Upper lobe of left lung (tissue), 6 donors: ENCODE measurements around the gene CATSPERZ. TPM values are rescaled to one million over a fixed set of nuclear protein-coding genes. Genes with fewer than 3 reads are reported as not detected.

Source experiments
- ATAC-seq, 2 donors: fragments of 200-7000 bp; cut with Tn5 transposase; one replicate each; pipeline ENCODE4 v1.9.1; 2022; ENCODE audit warnings: mild to moderate bottlenecking in 2 of 2, moderate library complexity in 2 of 2; ENCODE audit not compliant: low FRiP score in 2 of 2
- DNase-seq, 2 donors: peaks; one replicate each; pipeline ENCODE4 v3.0.0-alpha.2; 2019 to 2020
- H3K27ac ChIP-seq, 4 donors: fragments of 200-600 bp; sonication (generic); one replicate each; pipeline ENCODE4 v1.5.1; 2016 to 2019
- H3K27me3 ChIP-seq, 4 donors: fragments of 200-600 bp; sonication (generic); one replicate each; pipeline ENCODE4 v1.5.1; 2017 to 2019
- H3K36me3 ChIP-seq, 4 donors: fragments of 200-600 bp; sonication (generic); one replicate each; pipeline ENCODE4 v1.5.1; 2016 to 2019
- H3K4me1 ChIP-seq, 4 donors: fragments of 200-600 bp; sonication (generic); one replicate each; pipeline ENCODE4 v1.5.1; 2018 to 2019
- H3K4me3 ChIP-seq, 4 donors: fragments of 200-600 bp; sonication (generic); one replicate each; pipeline ENCODE4 v1.5.1; 2017 to 2019; ENCODE audit warnings: mild to moderate bottlenecking in 2 of 4, moderate library complexity in 1 of 4
- H3K9me3 ChIP-seq, 4 donors: fragments of 200-600 bp; sonication (generic); one replicate each; pipeline ENCODE4 v1.5.1; 2018 to 2019
- CTCF ChIP-seq, 6 experiments: fragments of 450-650 bp in 4 of 6; fragments of 200-600 bp in 2 of 6; sonication (generic) in 2 of 6; IDR thresholded peaks; one replicate each; pipeline ENCODE4 v1.5.1; 2016 to 2019; ENCODE audit warnings: antibody characterized with exemption in 6 of 6
- EP300 ChIP-seq, 4 donors: sonication (generic); formaldehyde crosslinking; IDR thresholded peaks; one replicate each; pipeline ENCODE4 v1.5.1; 2017; ENCODE audit warnings: antibody characterized with exemption in 4 of 4, control low read depth in 2 of 4
- POLR2A ChIP-seq, 4 donors: fragments of 450-650 bp; IDR thresholded peaks; one replicate each; pipeline ENCODE4 v1.5.1; 2016 to 2017; ENCODE audit warnings: antibody characterized with exemption in 4 of 4, mild to moderate bottlenecking in 2 of 4
- POLR2AphosphoS5 ChIP-seq, 2 donors: sonication (generic); formaldehyde crosslinking; IDR thresholded peaks; one replicate each; pipeline ENCODE4 v1.5.1; 2017; ENCODE audit warnings: antibody characterized with exemption in 2 of 2
- WGBS, 2 donors: methylation state at CpG; one replicate each; pipeline ENCODE4 v1.1.5; 2017 to 2018; 5-methylcytosine and 5-hydroxymethylcytosine counted together
- total RNA-seq, 6 donors: library from RNA; depleted of rRNA in 4 of 6; stranded (reverse); fragments of >200 nt in 4 of 6; gene quantifications; one replicate each; pipeline versions ENCODE4 v1.1.0 to v1.2.1, GENCODE V29; 2016 to 2021
- donor health status: DM: no; HTN: no; CAD: no; lungs with moderate emphysema.
- donor health status: DM: no; HTN: yes; CAD: no; lungs with severe emphysema.

The CATSPERZ gene
- total RNA-seq, 6 donors from 2014 or later = 0.51 to 62.9 (median 2.5) TPM; not detected in 2

- Histone ChIP-seq H3K4me1 (peaks cover 17 to 39% (median 34%) of the 10 kb centered on the region in 4 donors), H3K27me3 (no peaks in the 10 kb centered on the region), H3K36me3 (no peaks in the 10 kb centered on the region), H3K9me3 (no peaks in the 10 kb centered on the region), H3K4me3 (peak overlapping the region in 1 of 4 donors; percentile 49), H3K27ac (peak overlapping the region in 3 of 4 donors; percentile 48 to 83 (median 82))
- WGBS, 2 donors = 58 to 72% methylated on average over 4 of the region's 4 CpGs
- TF ChIP-seq POLR2AphosphoS5 (IDR thresholded peaks at IDR 0.05) = no peak
- TF ChIP-seq POLR2A (IDR thresholded peaks at IDR 0.05) = no peak
- no peak for TF ChIP-seq EP300 (IDR thresholded peaks at IDR 0.05)
- TF ChIP-seq CTCF (IDR thresholded peaks at IDR 0.05) = no peak
- no peak for ATAC-seq
- no peak for DNase-seq
Observed at GRCh38 chr11:64339286-64339685, 39.1 kb downstream of the CATSPERZ start.

- Histone ChIP-seq H3K9me3 (no peaks in the 10 kb centered on the region), H3K36me3 (no peaks in the 10 kb centered on the region), H3K4me1 (peaks cover 17 to 38% (median 32%) of the 10 kb centered on the region in 4 donors), H3K27me3 (no peaks in the 10 kb centered on the region), H3K27ac (peak within 1 kb of the TSS; percentile 48 to 83 (median 74)), H3K4me3 (peak within 1 kb of the TSS in 3 of 4 donors; percentile 34 to 49 (median 46))
- no peak for TF ChIP-seq CTCF (IDR thresholded peaks at IDR 0.05)
- peak in 1 of 2 donors; percentile 55 for TF ChIP-seq POLR2AphosphoS5 (IDR thresholded peaks at IDR 0.05)
- no peak for TF ChIP-seq EP300 (IDR thresholded peaks at IDR 0.05)
- TF ChIP-seq POLR2A (IDR thresholded peaks at IDR 0.05) = peak in 1 of 4 donors; percentile 43
- DNase-seq (peak; percentile 86 to 87), ATAC-seq (peak; percentile 54 to 56)
- WGBS, 2 donors = 56 to 67% methylated on average over 12 to 16 of the region's 16 CpGs
Observed at GRCh38 chr11:64339754-64340408, 39.7 kb downstream of the CATSPERZ start, which contains the start of gene CCDC88B. Gene CCDC88B (plus strand): TSS chr11:64340204. CDS start chr11:64340267, 63 bp downstream.

- H3K4me1 ChIP-seq = peaks cover 12 to 34% (median 27%) of the 10 kb centered on the region in 4 donors
- no peaks in the 10 kb centered on the region for H3K9me3 ChIP-seq
- ATAC-seq (peak in 1 of 2 donors; percentile 36), DNase-seq (peak; percentile 72 to 94)
- 35 to 36% methylated on average over 25 to 28 of the region's 33 CpGs for WGBS, 2 donors
- peak overlapping the region; percentile 48 to 83 (median 74) for H3K27ac ChIP-seq
- H3K36me3 ChIP-seq = no peaks in the 10 kb centered on the region
- no peaks in the 10 kb centered on the region for H3K27me3 ChIP-seq
- peak overlapping the region in 3 of 4 donors; percentile 34 to 49 (median 46) for H3K4me3 ChIP-seq
- TF ChIP-seq CTCF (IDR thresholded peaks at IDR 0.05) = no peak
Observed at GRCh38 chr11:64340671-64341335, 40.6 kb downstream of the CATSPERZ start.

DNA sequence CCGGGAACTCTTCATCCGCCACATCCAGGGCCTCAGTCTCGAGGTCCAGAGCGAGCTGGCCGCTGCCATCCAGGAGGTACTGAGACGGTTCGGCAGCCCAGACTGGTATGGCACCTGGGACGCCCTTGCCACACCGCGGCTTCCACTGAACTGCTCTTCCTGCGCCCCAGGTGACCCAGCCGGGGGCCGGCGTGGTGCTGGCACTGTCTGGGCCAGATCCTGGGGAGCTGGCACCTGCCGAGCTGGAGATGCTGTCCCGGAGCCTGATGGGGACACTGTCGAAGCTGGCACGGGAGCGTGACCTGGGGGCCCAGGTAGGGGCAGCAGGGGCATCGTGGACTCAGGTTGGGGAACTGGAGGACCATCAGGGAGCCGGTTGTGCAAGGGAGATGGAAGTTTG is 41.3 kb downstream of the CATSPERZ start:
- ATAC-seq (no peak), DNase-seq (peak in 1 of 2 donors; percentile 83)
- H3K36me3 ChIP-seq = no peaks in the 10 kb centered on the region
- H3K4me1 ChIP-seq = peaks cover 12 to 34% (median 27%) of the 10 kb centered on the region in 4 donors
- 70 to 74% methylated on average over 10 to 21 of the region's 21 CpGs for WGBS, 2 donors
- H3K4me3 ChIP-seq = peak overlapping the region in 2 of 4 donors; percentile 34 to 49
- H3K27ac ChIP-seq = peak overlapping the region in 2 of 4 donors; percentile 82 to 83
- H3K27me3 ChIP-seq = no peaks in the 10 kb centered on the region
- H3K9me3 ChIP-seq = no peaks in the 10 kb centered on the region
- TF ChIP-seq POLR2AphosphoS5 (IDR thresholded peaks at IDR 0.05) (no peak), EP300 (IDR thresholded peaks at IDR 0.05) (no peak), CTCF (IDR thresholded peaks at IDR 0.05) (no peak), POLR2A (IDR thresholded peaks at IDR 0.05) (no peak)
